Measurements from ENCODE around the gene ARMC7. TPM values are rescaled to one million over a fixed set of nuclear protein-coding genes. Genes with fewer than 3 reads are reported as not detected.
"Not testable (repeated sequence)": the region's sequence is repeated elsewhere in the genome, so short reads cannot be mapped to it uniquely, and the experiment has no call there.

ARMC7 gene
- total RNA-seq, 1 experiment from 2014 or later = 12.3 TPM

DNA sequence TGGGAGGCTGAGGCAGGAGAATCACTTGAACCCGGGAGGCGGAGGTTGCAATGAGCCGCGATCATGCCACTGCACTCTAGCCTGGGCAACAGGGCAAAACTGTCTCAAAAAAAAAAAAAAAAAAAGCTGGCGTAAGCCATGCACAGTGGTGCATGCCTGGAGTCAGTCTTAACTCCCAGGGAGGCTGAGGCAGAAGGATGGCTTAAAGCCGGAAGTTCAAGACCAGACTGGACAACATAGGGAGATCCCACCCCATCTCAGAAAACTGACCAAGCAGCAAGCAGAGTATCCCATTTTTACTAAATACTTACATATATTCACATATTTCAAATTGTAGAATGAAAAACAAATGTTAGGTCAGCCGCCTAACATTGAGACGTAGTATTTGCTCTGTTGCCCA lies 17.2 kb downstream of the ARMC7 start:
- ChIA-PET POLR2A (ENCODE audit: low non-redundant PET) (interaction anchor here (0.6 kb wide), 1 partner anchor 120 kb away, joined by 3 read pairs; no protein-coding TSS in a partner anchor), CTCF (no interaction called here)
- no TSS peak for BruUV-seq (replicated peaks)

GRCh38 chr17:75127936-75128335 lies 18.2 kb downstream of the ARMC7 start:
- DNase-seq (ENCODE audit: low spot score); H3K4me3 ChIP-seq (ENCODE audit: low read depth, low read length, poor library complexity, severe bottlenecking); POLR2A ChIA-PET (ENCODE audit: low non-redundant PET); H3K27ac ChIP-seq (ENCODE audit: low read depth, low read length, poor library complexity, severe bottlenecking); BruUV-seq (replicated peaks); H3K9me3 ChIP-seq (ENCODE audit: low read depth, low read length, poor library complexity, severe bottlenecking); intact Hi-C loops (cut with micrococcal nuclease; ENCODE audit: unreplicated experiment); H3K27me3 ChIP-seq (replicated peaks; ENCODE audit: insufficient read depth, low read depth, low read length, poor library complexity); H3K36me3 ChIP-seq (ENCODE audit: insufficient read depth, low read length, poor library complexity, severe bottlenecking): not testable (repeated sequence)
- CTCF ChIA-PET = interaction anchor here (0.7 to 0.8 kb wide), 2 partner anchors 14 to 165 kb away, joined by 3 read pairs; no protein-coding TSS in a partner anchor
- peaks cover 12% of the 10 kb centered on the region for H3K4me1 ChIP-seq (ENCODE audit: insufficient read depth, low read length, poor library complexity, severe bottlenecking)

More for the DNA sequence above, 17.2 kb downstream of the ARMC7 start:
- Histone ChIP-seq H3K36me3 (ENCODE audit: insufficient read depth, low read length, poor library complexity, severe bottlenecking) (peaks cover 9% of the 10 kb centered on the region), H3K4me3 (ENCODE audit: low read depth, low read length, poor library complexity, severe bottlenecking) (no peak overlapping the region), H3K9me3 (ENCODE audit: low read depth, low read length, poor library complexity, severe bottlenecking) (no peaks in the 10 kb centered on the region), H3K27ac (ENCODE audit: low read depth, low read length, poor library complexity, severe bottlenecking) (no peak overlapping the region), H3K4me1 (ENCODE audit: insufficient read depth, low read length, poor library complexity, severe bottlenecking) (peaks cover 11% of the 10 kb centered on the region), H3K27me3 (replicated peaks; ENCODE audit: insufficient read depth, low read depth, low read length, poor library complexity) (no peaks in the 10 kb centered on the region)
- intact Hi-C loops (cut with micrococcal nuclease; ENCODE audit: unreplicated experiment) = no loop called here
- no peak for DNase-seq (ENCODE audit: low spot score)
- no peak for TF ChIP-seq CTCF (conservative IDR thresholded peaks at IDR 0.05; ENCODE audit: low read depth, low read length)
- TF ChIP-seq EZH2 (IDR thresholded peaks at IDR 0.05; ENCODE audit: borderline replicate concordance, low read depth, low read length, poor library complexity, severe bottlenecking) = no peak

DNA sequence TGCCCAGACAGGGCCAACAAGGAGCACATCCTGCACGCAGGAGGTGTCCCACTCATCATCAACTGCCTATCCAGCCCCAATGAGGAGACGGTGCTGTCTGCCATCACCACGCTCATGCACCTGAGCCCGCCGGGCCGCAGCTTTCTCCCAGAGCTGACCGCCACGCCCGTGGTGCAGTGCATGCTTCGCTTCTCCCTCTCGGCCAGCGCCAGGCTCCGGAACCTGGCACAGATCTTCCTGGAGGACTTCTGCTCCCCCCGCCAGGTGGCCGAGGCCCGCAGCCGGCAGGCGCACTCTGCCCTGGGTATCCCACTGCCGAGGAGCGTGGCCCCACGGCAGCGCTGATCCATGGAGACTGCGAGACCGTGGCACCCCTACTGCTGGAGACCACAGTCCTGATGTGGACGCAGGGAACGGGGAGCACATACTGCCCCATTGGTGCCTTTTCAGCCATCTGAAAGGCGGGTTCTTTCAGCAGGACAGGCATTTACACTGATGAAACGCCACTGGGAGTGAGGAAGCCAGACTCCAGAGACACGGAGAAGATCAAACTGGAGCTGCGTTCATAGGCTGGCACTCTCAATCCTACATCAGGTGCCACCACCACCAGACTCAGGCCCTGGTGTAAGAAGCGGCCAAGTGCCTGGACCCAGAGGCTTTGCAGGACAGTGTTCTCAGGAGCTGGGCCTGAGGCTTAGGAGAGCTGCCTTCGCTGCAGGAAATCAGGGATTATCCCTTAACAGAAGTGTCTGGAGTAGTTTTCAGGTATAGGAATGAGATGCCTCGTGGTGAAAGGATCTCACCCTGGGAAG lies 19.1 kb downstream of the ARMC7 start:
- ChIA-PET CTCF (no interaction called here), POLR2A (ENCODE audit: low non-redundant PET) (no interaction called here)
- Histone ChIP-seq H3K4me3 (ENCODE audit: low read depth, low read length, poor library complexity, severe bottlenecking) (no peak overlapping the region), H3K4me1 (ENCODE audit: insufficient read depth, low read length, poor library complexity, severe bottlenecking) (peaks cover 12% of the 10 kb centered on the region), H3K9me3 (ENCODE audit: low read depth, low read length, poor library complexity, severe bottlenecking) (no peaks in the 10 kb centered on the region), H3K27me3 (replicated peaks; ENCODE audit: insufficient read depth, low read depth, low read length, poor library complexity) (no peaks in the 10 kb centered on the region), H3K27ac (ENCODE audit: low read depth, low read length, poor library complexity, severe bottlenecking) (no peak overlapping the region), H3K36me3 (ENCODE audit: insufficient read depth, low read length, poor library complexity, severe bottlenecking) (peaks cover 9% of the 10 kb centered on the region)
- no peak for TF ChIP-seq EZH2 (IDR thresholded peaks at IDR 0.05; ENCODE audit: borderline replicate concordance, low read depth, low read length, poor library complexity, severe bottlenecking)
- TF ChIP-seq CTCF (conservative IDR thresholded peaks at IDR 0.05; ENCODE audit: low read depth, low read length) = no peak
- no peak for DNase-seq (ENCODE audit: low spot score)
- intact Hi-C loops (cut with micrococcal nuclease; ENCODE audit: unreplicated experiment) = no loop called here
- no TSS peak for BruUV-seq (replicated peaks)

Data from A673 (cell line).